ENCODE measurements around the gene FARP1.

The FARP1 gene

DNA sequence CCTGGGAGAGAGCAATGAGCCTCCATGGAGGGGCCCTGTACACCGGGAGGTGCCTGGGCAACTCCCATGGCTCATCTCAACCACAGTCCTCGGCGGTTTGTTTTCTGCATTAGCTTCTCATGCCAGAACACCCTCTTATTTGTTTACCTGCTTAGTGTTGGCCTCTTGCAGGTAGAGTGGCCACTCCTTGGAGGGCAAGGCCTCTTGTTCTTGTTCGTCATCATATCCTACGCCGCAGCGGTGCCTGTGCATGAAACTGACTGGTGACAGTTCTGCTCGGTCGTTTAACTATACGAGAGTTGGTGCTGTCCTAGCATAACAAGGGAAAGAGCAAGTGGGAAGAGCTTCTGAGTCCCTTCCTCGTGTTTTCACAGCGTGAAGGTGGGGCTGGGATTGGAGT lies 74.7 kb downstream of the FARP1 start:
- WGBS = 96% methylated on average over 12 of the region's 12 CpGs
- H3K4me3 ChIP-seq (ENCODE audit: low read length) = no peak overlapping the region
- H3K9me3 ChIP-seq (ENCODE audit: insufficient read depth, low read depth, low read length) = no peaks in the 10 kb centered on the region
- H3K4me1 ChIP-seq (ENCODE audit: insufficient read depth, low read length) = peaks cover 3% of the 10 kb centered on the region; the same call in 1 of the 2 replicates
- no peak overlapping the region for H3K9ac ChIP-seq (ENCODE audit: low read depth, low read length)
- H3K27me3 ChIP-seq (ENCODE audit: insufficient read depth, low read length) = no peaks in the 10 kb centered on the region
- H3K27ac ChIP-seq (ENCODE audit: low read depth, low read length) = no peak overlapping the region
- peaks cover 23% of the 10 kb centered on the region for H3K36me3 ChIP-seq (ENCODE audit: insufficient read depth, low read length)

GRCh38 chr13:98219685-98220084 lies 76.8 kb downstream of the FARP1 start:
- H3K36me3 ChIP-seq (ENCODE audit: insufficient read depth, low read length) = peaks cover 10% of the 10 kb centered on the region; the same call in 1 of the 2 replicates
- no peak overlapping the region for H3K4me3 ChIP-seq (ENCODE audit: low read length)
- H3K27me3 ChIP-seq (ENCODE audit: insufficient read depth, low read length) = no peaks in the 10 kb centered on the region
- H3K27ac ChIP-seq (ENCODE audit: low read depth, low read length) = no peak overlapping the region
- peaks cover 3% of the 10 kb centered on the region; the same call in 1 of the 2 replicates for H3K4me1 ChIP-seq (ENCODE audit: insufficient read depth, low read length)
- no peak overlapping the region for H3K9ac ChIP-seq (ENCODE audit: low read depth, low read length)
- WGBS = 97% methylated on average over 5 of the region's 6 CpGs
- no peaks in the 10 kb centered on the region for H3K9me3 ChIP-seq (ENCODE audit: insufficient read depth, low read depth, low read length)

- peaks cover 3% of the 10 kb centered on the region; the same call in 1 of the 2 replicates for H3K36me3 ChIP-seq (ENCODE audit: insufficient read depth, low read length)
- H3K27me3 ChIP-seq (ENCODE audit: insufficient read depth, low read length) = no peaks in the 10 kb centered on the region
- no peaks in the 10 kb centered on the region for H3K9me3 ChIP-seq (ENCODE audit: insufficient read depth, low read depth, low read length)
- no peak overlapping the region for H3K27ac ChIP-seq (ENCODE audit: low read depth, low read length)
- H3K4me3 ChIP-seq (ENCODE audit: low read length) = no peak overlapping the region
- H3K4me1 ChIP-seq (ENCODE audit: insufficient read depth, low read length) = peaks cover 3% of the 10 kb centered on the region; the same call in 1 of the 2 replicates
- WGBS = 91% methylated on average over 4 of the region's 4 CpGs
- H3K9ac ChIP-seq (ENCODE audit: low read depth, low read length) = no peak overlapping the region
These were observed 77.4 kb downstream of the FARP1 start for GRCh38 chr13:98220271-98220791.

GRCh38 chr13:98221234-98221633 lies 78.3 kb downstream of the FARP1 start:
- Histone ChIP-seq H3K4me1 (ENCODE audit: insufficient read depth, low read length) (peaks cover 3% of the 10 kb centered on the region; the same call in 1 of the 2 replicates), H3K4me3 (ENCODE audit: low read length) (no peak overlapping the region), H3K9ac (ENCODE audit: low read depth, low read length) (no peak overlapping the region; the same call in 1 of the 2 replicates), H3K27ac (ENCODE audit: low read depth, low read length) (no peak overlapping the region), H3K36me3 (ENCODE audit: insufficient read depth, low read length) (peaks cover 2% of the 10 kb centered on the region; the same call in 1 of the 2 replicates), H3K9me3 (ENCODE audit: insufficient read depth, low read depth, low read length) (no peaks in the 10 kb centered on the region), H3K27me3 (ENCODE audit: insufficient read depth, low read length) (no peaks in the 10 kb centered on the region)
- WGBS = 94% methylated on average over 6 of the region's 6 CpGs

GRCh38 chr13:98222081-98222554 lies 79.2 kb downstream of the FARP1 start:
- no peak overlapping the region for H3K4me3 ChIP-seq (ENCODE audit: low read length)
- H3K9me3 ChIP-seq (ENCODE audit: insufficient read depth, low read depth, low read length) = no peaks in the 10 kb centered on the region
- WGBS = 94% methylated on average over 5 of the region's 5 CpGs
- H3K27ac ChIP-seq (ENCODE audit: low read depth, low read length) = no peak overlapping the region
- H3K27me3 ChIP-seq (ENCODE audit: insufficient read depth, low read length) = no peaks in the 10 kb centered on the region
- H3K9ac ChIP-seq (ENCODE audit: low read depth, low read length) = no peak overlapping the region
- peaks cover 3% of the 10 kb centered on the region; the same call in 1 of the 2 replicates for H3K4me1 ChIP-seq (ENCODE audit: insufficient read depth, low read length)
- peaks cover 2% of the 10 kb centered on the region; the same call in 1 of the 2 replicates for H3K36me3 ChIP-seq (ENCODE audit: insufficient read depth, low read length)

- H3K27ac ChIP-seq (ENCODE audit: low read depth, low read length) = no peak overlapping the region
- H3K27me3 ChIP-seq (ENCODE audit: insufficient read depth, low read length) = no peaks in the 10 kb centered on the region
- H3K4me1 ChIP-seq (ENCODE audit: insufficient read depth, low read length) = peaks cover 3% of the 10 kb centered on the region; the same call in 1 of the 2 replicates
- H3K36me3 ChIP-seq (ENCODE audit: insufficient read depth, low read length) = peaks cover 2% of the 10 kb centered on the region; the same call in 1 of the 2 replicates
- no peak overlapping the region for H3K4me3 ChIP-seq (ENCODE audit: low read length)
- no peaks in the 10 kb centered on the region for H3K9me3 ChIP-seq (ENCODE audit: insufficient read depth, low read depth, low read length)
- no peak overlapping the region for H3K9ac ChIP-seq (ENCODE audit: low read depth, low read length)
- WGBS = 91% methylated on average over 7 of the region's 7 CpGs
These were observed 79.9 kb downstream of the FARP1 start for GRCh38 chr13:98222816-98223215.

DNA sequence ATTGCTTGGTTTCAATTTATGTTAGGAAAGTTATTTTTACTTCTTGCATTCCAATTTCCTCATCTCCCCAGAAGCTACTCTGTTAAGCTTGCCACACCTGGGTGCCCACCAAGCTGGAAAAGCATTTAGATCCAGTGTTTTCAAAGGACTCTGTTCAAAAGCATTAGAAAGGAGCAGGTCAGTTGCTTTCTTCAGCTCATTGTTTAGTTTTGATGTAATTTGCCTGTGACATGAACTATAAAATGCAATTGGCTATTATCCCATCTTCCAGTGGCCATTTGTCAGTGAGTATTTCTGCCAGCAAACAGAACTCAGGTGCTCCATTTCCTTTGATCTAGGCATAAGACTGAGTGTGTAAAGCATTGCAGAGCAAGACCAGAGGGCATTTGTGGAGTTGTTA lies 80.8 kb downstream of the FARP1 start:
- Histone ChIP-seq H3K27ac (ENCODE audit: low read depth, low read length) (no peak overlapping the region), H3K4me1 (ENCODE audit: insufficient read depth, low read length) (peaks cover 3% of the 10 kb centered on the region; the same call in 1 of the 2 replicates), H3K9me3 (ENCODE audit: insufficient read depth, low read depth, low read length) (no peaks in the 10 kb centered on the region), H3K9ac (ENCODE audit: low read depth, low read length) (no peak overlapping the region), H3K27me3 (ENCODE audit: insufficient read depth, low read length) (no peaks in the 10 kb centered on the region), H3K4me3 (ENCODE audit: low read length) (no peak overlapping the region), H3K36me3 (ENCODE audit: insufficient read depth, low read length) (peaks cover 2% of the 10 kb centered on the region; the same call in 1 of the 2 replicates)

DNA sequence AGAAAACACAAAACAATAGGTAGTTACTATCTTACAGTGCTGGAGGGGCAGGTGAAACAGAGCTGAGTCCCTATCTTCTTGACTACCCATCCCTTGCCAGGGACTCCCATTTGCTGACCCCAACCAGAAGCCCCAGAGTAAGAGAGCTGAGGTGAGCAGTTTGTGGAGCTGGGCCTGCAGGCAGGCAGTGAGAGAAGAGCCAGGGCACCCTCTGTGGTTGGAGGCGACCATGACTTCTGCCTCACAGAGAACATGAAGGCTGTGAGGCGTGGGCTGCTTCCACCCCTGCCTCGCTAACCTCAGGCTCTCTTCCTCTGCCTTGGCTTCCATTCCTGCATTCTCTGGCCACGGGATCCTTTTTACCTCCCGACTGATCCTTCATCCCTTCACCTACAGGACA lies 81.7 kb downstream of the FARP1 start:
- H3K9me3 ChIP-seq (ENCODE audit: insufficient read depth, low read depth, low read length) = peaks cover 2% of the 10 kb centered on the region; the same call in 1 of the 2 replicates
- no peak overlapping the region for H3K9ac ChIP-seq (ENCODE audit: low read depth, low read length)
- H3K27ac ChIP-seq (ENCODE audit: low read depth, low read length) = no peak overlapping the region
- no peaks in the 10 kb centered on the region for H3K27me3 ChIP-seq (ENCODE audit: insufficient read depth, low read length)
- H3K4me1 ChIP-seq (ENCODE audit: insufficient read depth, low read length) = peaks cover 3% of the 10 kb centered on the region; the same call in 1 of the 2 replicates
- WGBS = 89% methylated on average over 5 of the region's 5 CpGs
- peaks cover 2% of the 10 kb centered on the region; the same call in 1 of the 2 replicates for H3K36me3 ChIP-seq (ENCODE audit: insufficient read depth, low read length)
- no peak overlapping the region for H3K4me3 ChIP-seq (ENCODE audit: low read length)

DNA sequence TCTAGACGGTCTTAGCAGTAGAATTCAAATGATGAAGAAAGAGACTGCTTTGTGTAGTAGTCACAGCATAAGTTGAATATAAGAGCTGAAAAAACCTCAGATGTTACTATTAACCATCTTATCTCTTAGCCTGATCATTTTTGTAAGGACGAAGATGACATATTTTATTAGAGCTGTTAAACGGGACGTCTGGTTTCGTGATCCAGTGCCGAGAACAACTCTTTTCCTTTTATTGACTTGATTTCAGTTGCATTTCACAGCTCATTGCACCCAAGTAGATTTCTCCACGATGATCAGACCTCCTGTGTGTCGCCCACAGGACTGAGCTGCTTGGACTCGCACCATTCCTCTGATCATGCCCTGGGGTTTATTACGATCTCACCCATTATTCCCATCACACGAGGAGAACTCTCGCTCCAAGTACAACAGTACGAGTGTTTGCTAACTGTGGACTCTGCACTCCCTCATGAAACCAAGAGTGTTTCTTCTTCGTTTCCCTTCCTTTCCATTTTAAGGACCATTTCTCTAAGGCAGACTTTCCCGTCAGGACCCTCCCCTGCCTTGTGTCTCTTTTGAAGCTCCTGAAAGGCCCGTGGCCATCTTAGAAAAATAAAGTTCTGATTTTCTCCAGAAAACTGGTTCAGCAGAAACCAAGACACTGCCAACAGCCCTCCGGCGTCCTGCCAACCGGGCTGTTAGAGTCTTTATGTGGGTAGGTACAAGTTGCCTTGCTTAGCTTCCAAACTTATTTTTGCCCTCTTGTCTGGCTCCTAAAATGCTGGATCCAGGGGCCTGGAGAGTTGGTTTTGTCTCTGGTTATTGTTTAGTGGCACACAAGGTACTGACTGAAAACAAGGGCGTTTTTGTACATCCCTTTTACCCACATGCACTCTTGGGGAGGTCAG lies 82.4 kb downstream of the FARP1 start:
- Histone ChIP-seq H3K36me3 (ENCODE audit: insufficient read depth, low read length) (peaks cover 3% of the 10 kb centered on the region), H3K9me3 (ENCODE audit: insufficient read depth, low read depth, low read length) (peaks cover 2% of the 10 kb centered on the region; the same call in 1 of the 2 replicates), H3K27me3 (ENCODE audit: insufficient read depth, low read length) (no peaks in the 10 kb centered on the region), H3K4me3 (ENCODE audit: low read length) (no peak overlapping the region), H3K4me1 (ENCODE audit: insufficient read depth, low read length) (peaks cover 3% of the 10 kb centered on the region; the same call in 1 of the 2 replicates), H3K27ac (ENCODE audit: low read depth, low read length) (no peak overlapping the region), H3K9ac (ENCODE audit: low read depth, low read length) (no peak overlapping the region)
- WGBS = 97% methylated on average over 20 of the region's 20 CpGs

DNA sequence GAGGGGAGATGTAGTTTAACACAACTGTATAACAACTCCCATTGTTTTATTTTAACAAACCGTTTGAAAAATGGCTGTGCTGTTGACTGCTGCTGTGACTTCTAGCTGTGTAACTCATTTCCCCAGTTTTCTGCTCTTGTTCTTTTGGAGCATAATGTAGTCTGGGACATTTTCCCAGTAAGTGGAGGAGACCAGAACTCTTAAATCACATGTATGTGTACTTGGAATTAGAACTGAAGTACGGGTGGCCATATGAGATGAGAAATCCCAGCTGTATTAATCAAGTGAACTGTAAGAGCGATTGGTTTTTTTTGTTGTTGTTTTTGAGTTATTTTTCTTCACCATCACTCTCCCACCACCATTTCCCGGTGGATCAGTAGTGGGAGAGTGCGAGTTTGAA lies 83.6 kb downstream of the FARP1 start:
- H3K4me1 ChIP-seq (ENCODE audit: insufficient read depth, low read length) = no peaks in the 10 kb centered on the region
- peaks cover 6% of the 10 kb centered on the region; the same call in 1 of the 2 replicates for H3K9me3 ChIP-seq (ENCODE audit: insufficient read depth, low read depth, low read length)
- no peak overlapping the region for H3K9ac ChIP-seq (ENCODE audit: low read depth, low read length)
- H3K4me3 ChIP-seq (ENCODE audit: low read length) = no peak overlapping the region
- 96% methylated on average over 2 of the region's 5 CpGs for WGBS
- no peak overlapping the region for H3K27ac ChIP-seq (ENCODE audit: low read depth, low read length)
- peaks cover 7% of the 10 kb centered on the region for H3K36me3 ChIP-seq (ENCODE audit: insufficient read depth, low read length)
- H3K27me3 ChIP-seq (ENCODE audit: insufficient read depth, low read length) = no peaks in the 10 kb centered on the region

Data from HUES64 (cell line).